Kidney (tissue), 14 donors: Measurements from ENCODE around the gene FBXL4. TPM values are rescaled to one million over a fixed set of nuclear protein-coding genes. Genes with fewer than 3 reads are reported as not detected.

Source experiments
- DNase-seq, 5 donors: peaks; one replicate each; pipeline ENCODE4 v3.0.0-alpha.2; 2013 to 2020
- FAIRE-seq: peaks from 2 replicates; lab custom pipeline; 2012; peaks lifted over from hg19 to GRCh38; lab: Jason Lieb, UNC
- H3K27ac ChIP-seq, 2 donors: one replicate each; pipeline ENCODE4 v1.7.0; 2013; ENCODE audit warnings: low read depth in 2 of 2, low read length in 2 of 2, inconsistent platforms in 1 of 2
- H3K27me3 ChIP-seq: one replicate; pipeline ENCODE4 v1.7.1; 2013; ENCODE audit warnings: low read length, inconsistent platforms; ENCODE audit not compliant: control insufficient read depth, insufficient read depth
- H3K36me3 ChIP-seq, 3 donors: one replicate each; pipeline versions ENCODE4 v1.7.0 to v1.7.1; 2013; ENCODE audit warnings: low read length in 3 of 3, control low read depth in 1 of 3, inconsistent platforms in 1 of 3; ENCODE audit not compliant: insufficient read depth in 3 of 3, control insufficient read depth in 2 of 3
- H3K4me1 ChIP-seq, 3 donors: one replicate each; pipeline versions ENCODE4 v1.7.0 to v1.7.1; 2013; ENCODE audit warnings: low read length in 3 of 3, inconsistent platforms in 1 of 3, low read depth in 1 of 3; ENCODE audit not compliant: control insufficient read depth in 2 of 3, insufficient read depth in 2 of 3
- H3K4me3 ChIP-seq, 3 donors: one replicate each; pipeline versions ENCODE4 v1.7.0 to v1.8.1; 2013; ENCODE audit warnings: low read length in 3 of 3, control low read depth in 1 of 3, inconsistent platforms in 1 of 3
- H3K9ac ChIP-seq, 3 donors: one replicate each; pipeline versions ENCODE4 v1.7.0 to v1.7.1; 2013; ENCODE audit warnings: low read length in 3 of 3, control low read depth in 1 of 3, inconsistent platforms in 1 of 3
- H3K9me3 ChIP-seq, 3 donors: one replicate each; pipeline versions ENCODE4 v1.7.0 to v1.7.1; 2013; ENCODE audit warnings: low read length in 3 of 3, control low read depth in 1 of 3, inconsistent platforms in 1 of 3; ENCODE audit not compliant: control insufficient read depth in 2 of 3, insufficient read depth in 1 of 3
- intact Hi-C: fragments of 100-400 bp; cut with DNase I; formaldehyde crosslinking; loops from one replicate; pipeline ENCODE4 v1.11.1; 2022
- polyA plus RNA-seq: library from polyadenylated mRNA; stranded (reverse); fragments of 350-450 nt; fragmentation: Illumina TruSeq; extraction: RNeasy Lipid Tissue Mini Kit (QIAGEN cat#74804); gene quantifications from one replicate; pipeline ENCODE4 v1.2.3, GENCODE V29; 2014; ENCODE audit warnings: low read depth, low replicate concordance; ENCODE audit not compliant: insufficient read depth
- total RNA-seq: library from RNA; stranded (reverse); fragmentation: NEBNext Ultra II Directional; extraction: Animal tissue kit (Norgen Biotek cat#: 25700); gene quantifications from one replicate; pipeline ENCODE4 v1.2.1, GENCODE V29; 2021
- TF ChIP-seq, protein P1 (sequence below): IDR thresholded peaks from 3 replicates; pipeline ENCODE4 v1.5.1; 2012; ENCODE audit warnings: mild to moderate bottlenecking, moderate library complexity, borderline replicate concordance; ENCODE audit not compliant: insufficient read depth; ENCODE audit errors: extremely low read depth
- donor health status: control.
- donor health status: control.
- donor health status: control.
- donor health status: control.
- donor health status: control.
- donor health status: DM: yes; HTN: yes; CAD: no.
- donor health status: Normal renal cell carcinoma (clear cell type).

Gene FBXL4
- total and polyA plus RNA-seq, 2 donors from 2014 or later = 7.6 to 25.8 TPM

GRCh38 chr6:98833307-98834059 lies 114.3 kb downstream of the FBXL4 start:
- intact Hi-C loops = no loop called here

DNA sequence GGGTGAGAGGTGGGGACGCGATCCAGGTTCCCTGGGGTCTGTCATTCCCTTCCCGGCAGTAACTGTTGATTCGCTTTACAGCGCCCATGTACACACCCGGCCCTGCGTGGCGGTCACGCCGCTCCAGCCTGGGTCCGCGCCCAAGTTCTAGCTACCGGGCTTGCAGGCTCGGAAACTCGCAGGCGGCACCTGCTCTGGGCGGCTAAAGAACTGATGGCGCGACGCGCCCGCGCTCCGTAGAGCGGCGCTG lies 114.8 kb downstream of the FBXL4 start:
- TF ChIP-seq, protein P1, sequence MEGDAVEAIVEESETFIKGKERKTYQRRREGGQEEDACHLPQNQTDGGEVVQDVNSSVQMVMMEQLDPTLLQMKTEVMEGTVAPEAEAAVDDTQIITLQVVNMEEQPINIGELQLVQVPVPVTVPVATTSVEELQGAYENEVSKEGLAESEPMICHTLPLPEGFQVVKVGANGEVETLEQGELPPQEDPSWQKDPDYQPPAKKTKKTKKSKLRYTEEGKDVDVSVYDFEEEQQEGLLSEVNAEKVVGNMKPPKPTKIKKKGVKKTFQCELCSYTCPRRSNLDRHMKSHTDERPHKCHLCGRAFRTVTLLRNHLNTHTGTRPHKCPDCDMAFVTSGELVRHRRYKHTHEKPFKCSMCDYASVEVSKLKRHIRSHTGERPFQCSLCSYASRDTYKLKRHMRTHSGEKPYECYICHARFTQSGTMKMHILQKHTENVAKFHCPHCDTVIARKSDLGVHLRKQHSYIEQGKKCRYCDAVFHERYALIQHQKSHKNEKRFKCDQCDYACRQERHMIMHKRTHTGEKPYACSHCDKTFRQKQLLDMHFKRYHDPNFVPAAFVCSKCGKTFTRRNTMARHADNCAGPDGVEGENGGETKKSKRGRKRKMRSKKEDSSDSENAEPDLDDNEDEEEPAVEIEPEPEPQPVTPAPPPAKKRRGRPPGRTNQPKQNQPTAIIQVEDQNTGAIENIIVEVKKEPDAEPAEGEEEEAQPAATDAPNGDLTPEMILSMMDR = no peak
- Histone ChIP-seq H3K27ac (no peak overlapping the region), H3K4me3 (peak overlapping the region in 1 of 3 donors; percentile 71), H3K9ac (no peak overlapping the region), H3K36me3 (no peaks in the 10 kb centered on the region), H3K27me3 (peaks cover 70% of the 10 kb centered on the region), H3K4me1 (peaks cover 0 to 19% (median 4%) of the 10 kb centered on the region in 3 donors), H3K9me3 (no peaks in the 10 kb centered on the region)
- intact Hi-C loops = no loop called here
- FAIRE-seq (no peak), DNase-seq (peak in 3 of 5 donors; percentile 51 to 79 (median 66))

More at GRCh38 chr6:98833307-98834059, 114.3 kb downstream of the FBXL4 start:
- peak in 4 of 5 donors; percentile 38 to 67 (median 56) for DNase-seq
- TF ChIP-seq, protein P1 = no peak
- FAIRE-seq = no peak
- Histone ChIP-seq H3K36me3 (no peaks in the 10 kb centered on the region), H3K27me3 (peaks cover 70% of the 10 kb centered on the region), H3K9ac (no peak overlapping the region), H3K9me3 (no peaks in the 10 kb centered on the region), H3K4me1 (peaks cover 0 to 19% (median 4%) of the 10 kb centered on the region in 3 donors), H3K27ac (no peak overlapping the region), H3K4me3 (peak overlapping the region in 2 of 3 donors; percentile 71 to 76)

GRCh38 chr6:98832284-98833056 lies 115.3 kb downstream of the FBXL4 start:
- intact Hi-C loops = no loop called here
- H3K9me3 ChIP-seq = no peaks in the 10 kb centered on the region
- peak overlapping the region in 1 of 3 donors; percentile 71 for H3K4me3 ChIP-seq
- H3K36me3 ChIP-seq = no peaks in the 10 kb centered on the region
- peaks cover 68% of the 10 kb centered on the region for H3K27me3 ChIP-seq
- peaks cover 0 to 19% (median 4%) of the 10 kb centered on the region in 3 donors for H3K4me1 ChIP-seq
- FAIRE-seq = no peak
- H3K27ac ChIP-seq = no peak overlapping the region
- peak in 4 of 5 donors; percentile 34 to 71 (median 48) for DNase-seq
- H3K9ac ChIP-seq = no peak overlapping the region
- TF ChIP-seq, protein P1 = no peak
